ENCODE data around the gene UBL4A.

DNA sequence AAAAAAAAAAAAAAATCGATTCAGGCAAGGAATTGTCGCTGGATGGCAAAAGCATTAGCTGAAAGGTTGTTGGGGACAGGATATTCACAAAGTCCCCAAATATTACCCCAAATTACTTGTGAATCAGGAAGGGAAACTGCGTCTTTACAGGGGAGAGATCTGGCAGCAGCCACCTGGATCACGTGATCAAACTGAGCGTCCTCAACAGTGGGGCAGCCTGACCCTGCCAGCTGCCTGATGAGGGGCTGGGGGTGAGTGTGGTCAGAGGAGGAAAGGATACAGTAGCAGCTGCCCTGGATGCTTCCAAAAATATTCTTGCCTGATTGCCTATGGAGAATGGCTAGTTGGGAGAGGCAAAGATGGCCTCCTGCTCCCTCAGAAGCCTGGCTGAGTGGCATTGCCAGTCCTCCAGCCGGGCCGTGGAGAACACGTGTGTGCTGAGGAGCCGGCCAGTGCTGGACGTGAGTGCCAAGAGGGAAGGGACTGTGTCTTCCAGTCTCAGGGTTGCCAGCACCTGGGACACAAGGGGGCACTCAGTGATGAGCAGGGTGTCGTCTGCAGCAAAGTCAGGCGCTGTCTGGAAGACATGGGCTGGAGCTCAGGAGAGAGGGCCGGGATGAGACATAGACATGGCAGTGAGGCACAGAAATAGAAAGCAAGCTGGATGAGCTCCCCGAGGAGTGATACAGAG is 4.4 kb downstream of the UBL4A start:
- TF ChIP-seq NFIC (IDR thresholded peaks at IDR 0.05; ENCODE audit: borderline replicate concordance) (no peak), SIN3A (IDR thresholded peaks at IDR 0.05; ENCODE audit: borderline replicate concordance, low read depth, low read length) (no peak), RFX5 (IDR thresholded peaks at IDR 0.05; ENCODE audit: low read length) (no peak), FOXJ3 (CRISPR knock-in tag; IDR thresholded peaks at IDR 0.05) (no peak), CHD2 (IDR thresholded peaks at IDR 0.05; ENCODE audit: low read length, partially characterized antibody) (no peak), TAF1 (IDR thresholded peaks at IDR 0.05; ENCODE audit: borderline replicate concordance, low read depth, low read length) (no peak), EP300 (IDR thresholded peaks at IDR 0.05; ENCODE audit: borderline replicate concordance in 1 of 2, low read depth in 1 of 2, low read length in 1 of 2) (no peak), POLR2AphosphoS5 (IDR thresholded peaks at IDR 0.05; ENCODE audit: low read depth, low read length) (no peak)
- TF ChIP-seq, protein P1, sequence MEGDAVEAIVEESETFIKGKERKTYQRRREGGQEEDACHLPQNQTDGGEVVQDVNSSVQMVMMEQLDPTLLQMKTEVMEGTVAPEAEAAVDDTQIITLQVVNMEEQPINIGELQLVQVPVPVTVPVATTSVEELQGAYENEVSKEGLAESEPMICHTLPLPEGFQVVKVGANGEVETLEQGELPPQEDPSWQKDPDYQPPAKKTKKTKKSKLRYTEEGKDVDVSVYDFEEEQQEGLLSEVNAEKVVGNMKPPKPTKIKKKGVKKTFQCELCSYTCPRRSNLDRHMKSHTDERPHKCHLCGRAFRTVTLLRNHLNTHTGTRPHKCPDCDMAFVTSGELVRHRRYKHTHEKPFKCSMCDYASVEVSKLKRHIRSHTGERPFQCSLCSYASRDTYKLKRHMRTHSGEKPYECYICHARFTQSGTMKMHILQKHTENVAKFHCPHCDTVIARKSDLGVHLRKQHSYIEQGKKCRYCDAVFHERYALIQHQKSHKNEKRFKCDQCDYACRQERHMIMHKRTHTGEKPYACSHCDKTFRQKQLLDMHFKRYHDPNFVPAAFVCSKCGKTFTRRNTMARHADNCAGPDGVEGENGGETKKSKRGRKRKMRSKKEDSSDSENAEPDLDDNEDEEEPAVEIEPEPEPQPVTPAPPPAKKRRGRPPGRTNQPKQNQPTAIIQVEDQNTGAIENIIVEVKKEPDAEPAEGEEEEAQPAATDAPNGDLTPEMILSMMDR (IDR thresholded peaks at IDR 0.05), result no peak
- TF ChIP-seq, protein P2, sequence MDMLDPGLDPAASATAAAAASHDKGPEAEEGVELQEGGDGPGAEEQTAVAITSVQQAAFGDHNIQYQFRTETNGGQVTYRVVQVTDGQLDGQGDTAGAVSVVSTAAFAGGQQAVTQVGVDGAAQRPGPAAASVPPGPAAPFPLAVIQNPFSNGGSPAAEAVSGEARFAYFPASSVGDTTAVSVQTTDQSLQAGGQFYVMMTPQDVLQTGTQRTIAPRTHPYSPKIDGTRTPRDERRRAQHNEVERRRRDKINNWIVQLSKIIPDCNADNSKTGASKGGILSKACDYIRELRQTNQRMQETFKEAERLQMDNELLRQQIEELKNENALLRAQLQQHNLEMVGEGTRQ (IDR thresholded peaks at IDR 0.05; ENCODE audit: borderline replicate concordance, low read depth, low read length), result no peak
